HG02970 (cell line): Measurements from ENCODE around the gene TRIP13.

Experiments used
- ATAC-seq: cut with Tn5 transposase; IDR thresholded peaks from one replicate; pipeline ENCODE4 v1.9.1; 2021; ENCODE audit warnings: mild to moderate bottlenecking, moderate library complexity, moderate number of reproducible peaks; ENCODE audit not compliant: unreplicated experiment, low FRiP score

The TRIP13 gene

GRCh38 chr5:963673-964531 lies 71.2 kb downstream of the TRIP13 start:
- peak; percentile 80 for ATAC-seq

DNA sequence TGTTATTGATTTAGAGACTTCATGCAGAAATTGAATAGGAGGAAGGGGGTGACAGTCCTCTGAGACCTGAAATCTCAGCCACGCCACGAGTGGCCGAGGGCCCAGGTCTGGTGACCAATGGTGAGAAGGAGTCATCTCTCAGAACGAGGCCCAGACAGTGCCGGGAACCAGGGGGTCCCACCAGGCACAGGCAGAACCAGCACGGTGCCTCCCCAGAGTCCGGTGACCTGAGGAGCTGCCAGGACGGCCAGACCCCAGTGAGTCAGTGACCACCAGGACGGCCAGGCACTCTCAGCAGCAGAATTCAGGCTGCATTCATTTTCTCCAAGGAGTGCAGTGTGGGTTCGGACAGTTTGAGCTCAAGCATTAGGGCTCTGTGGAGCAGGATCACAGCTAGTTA lies 72.1 kb downstream of the TRIP13 start:
- ATAC-seq = no peak

GRCh38 chr5:965604-966344 lies 73.1 kb downstream of the TRIP13 start:
- ATAC-seq = no peak

DNA sequence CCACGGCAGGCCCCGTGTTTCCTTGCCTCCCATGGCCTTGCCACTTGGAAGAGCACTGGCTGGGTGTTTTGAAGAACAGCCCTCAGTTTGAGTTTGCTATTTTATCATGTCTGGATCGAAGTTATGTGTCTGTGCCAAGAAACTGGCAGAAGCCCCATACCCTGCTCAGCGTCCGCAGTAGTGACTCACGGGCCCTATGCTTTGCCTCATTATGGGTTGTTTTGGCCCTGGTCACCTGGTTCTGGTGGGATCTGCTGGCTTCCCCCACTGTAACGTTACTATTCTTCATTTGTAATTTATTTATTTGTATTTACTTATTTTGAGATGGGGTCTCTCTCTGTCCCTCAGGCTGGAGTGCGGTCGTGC lies 73.6 kb downstream of the TRIP13 start:
- ATAC-seq = no peak

GRCh38 chr5:966941-967340 lies 74.3 kb downstream of the TRIP13 start:
- ATAC-seq = no peak
